GM19025 (cell line): ENCODE results near the gene NUBPL.
"Not testable (repeated sequence)": the region's sequence is repeated elsewhere in the genome, so short reads cannot be mapped to it uniquely, and the experiment has no call there.

Experiments used
- ATAC-seq: cut with Tn5 transposase; IDR thresholded peaks from one replicate; pipeline ENCODE4 v1.9.1; 2021; ENCODE audit warnings: mild to moderate bottlenecking, low read depth, moderate library complexity; ENCODE audit not compliant: unreplicated experiment

Gene NUBPL

GRCh38 chr14:31660728-31661127, 99.5 kb downstream of the NUBPL start:
- ATAC-seq = no peak

GRCh38 chr14:31668348-31668747, 107.1 kb downstream of the NUBPL start:
- ATAC-seq = no peak

GRCh38 chr14:31672709-31673108, 111.5 kb downstream of the NUBPL start:
- ATAC-seq = no peak

GRCh38 chr14:31677052-31677451, 115.8 kb downstream of the NUBPL start:
- ATAC-seq = no peak

GRCh38 chr14:31677630-31678029, 116.4 kb downstream of the NUBPL start:
- no peak for ATAC-seq

- no peak for ATAC-seq
These were observed 117.4 kb downstream of the NUBPL start for GRCh38 chr14:31678421-31679249.

- ATAC-seq = no peak
These were observed 121.6 kb downstream of the NUBPL start for GRCh38 chr14:31682768-31683167.

- no peak for ATAC-seq
These were observed 126.5 kb downstream of the NUBPL start for GRCh38 chr14:31687726-31688125.

- ATAC-seq = no peak
These were observed 128.9 kb downstream of the NUBPL start for GRCh38 chr14:31690056-31690455.

- no peak for ATAC-seq
These were observed 131.2 kb downstream of the NUBPL start for GRCh38 chr14:31692376-31692781.

GRCh38 chr14:31696378-31696777, 135.2 kb downstream of the NUBPL start:
- ATAC-seq = no peak

- no peak for ATAC-seq
These were observed 138.6 kb downstream of the NUBPL start for GRCh38 chr14:31699809-31700208.

GRCh38 chr14:31700282-31701074, 139.3 kb downstream of the NUBPL start:
- ATAC-seq = no peak

- ATAC-seq = no peak
These were observed 140.9 kb downstream of the NUBPL start for GRCh38 chr14:31702130-31702529.

GRCh38 chr14:31703056-31703455, 141.9 kb downstream of the NUBPL start:
- no peak for ATAC-seq

GRCh38 chr14:31705731-31706130, 144.5 kb downstream of the NUBPL start:
- no peak for ATAC-seq

- ATAC-seq = not testable (repeated sequence)
These were observed 147.5 kb downstream of the NUBPL start for GRCh38 chr14:31708661-31709060.

- ATAC-seq = no peak
These were observed 151.3 kb downstream of the NUBPL start for GRCh38 chr14:31712244-31713127.

- no peak for ATAC-seq
These were observed 155.0 kb downstream of the NUBPL start for GRCh38 chr14:31716208-31716607.

- no peak for ATAC-seq
These were observed 156.3 kb downstream of the NUBPL start for GRCh38 chr14:31717294-31718085.
